HCT116 (cell line): Measurements from ENCODE around the gene CAPN5.

Experiments
- ATF3 ChIP-seq: IDR thresholded peaks from 2 replicates; pipeline ENCODE4 v1.6.1; 2012
- CEBPB ChIP-seq: IDR thresholded peaks from 2 replicates; pipeline ENCODE4 v1.6.1; 2012; ENCODE audit warnings: low read depth
- EGR1 ChIP-seq: IDR thresholded peaks from 2 replicates; pipeline ENCODE4 v1.6.1; 2012; ENCODE audit warnings: low read depth
- ELF1 ChIP-seq: IDR thresholded peaks from 2 replicates; pipeline ENCODE4 v1.6.1; 2012; ENCODE audit warnings: low read depth, borderline replicate concordance
- EZH2 ChIP-seq: fragments of 200-600 bp; sonication (generic); IDR thresholded peaks from 2 replicates; pipeline ENCODE4 v1.6.1; 2017; ENCODE audit warnings: antibody characterized with exemption, mixed run types
- MAX ChIP-seq: IDR thresholded peaks from 2 replicates; pipeline ENCODE4 v1.6.1; 2012
- POLR2A ChIP-seq: IDR thresholded peaks from 2 replicates; pipeline ENCODE4 v1.7.0; 2011; ENCODE audit warnings: borderline replicate concordance; ENCODE audit not compliant: insufficient read depth, insufficient read length; ENCODE audit errors: extremely low read depth
- POLR2AphosphoS5 ChIP-seq: IDR thresholded peaks from 2 replicates; pipeline ENCODE4 v1.6.1; 2011; ENCODE audit warnings: mild to moderate bottlenecking, low read depth, low read length, moderate library complexity
- RAD21 ChIP-seq: IDR thresholded peaks from 2 replicates; pipeline ENCODE4 v1.6.1; 2012; ENCODE audit warnings: low read depth, mild to moderate bottlenecking
- SP1 ChIP-seq: IDR thresholded peaks from 2 replicates; pipeline ENCODE4 v1.6.1; 2012; ENCODE audit warnings: low read depth
- YY1 ChIP-seq: IDR thresholded peaks from 2 replicates; pipeline ENCODE4 v1.6.1; 2011; ENCODE audit warnings: low read length, low read depth, moderate library complexity, mild to moderate bottlenecking; ENCODE audit not compliant: insufficient replicate concordance; ENCODE audit errors: extremely low read depth
- ZFX ChIP-seq: fragments of 450-650 bp; IDR thresholded peaks from 2 replicates; pipeline ENCODE4 v1.6.1; 2017
- TF ChIP-seq, protein P1 (sequence below), 3 experiments: fragments of 200-600 bp in 1 of 3; sonication (generic) in 1 of 3; IDR thresholded peaks in 2 of 3; conservative IDR thresholded peaks in 1 of 3; 2 replicates each; pipeline ENCODE4 v1.5.1; 2012 to 2017; ENCODE audit warnings: low read depth in 2 of 3, low read length in 2 of 3, antibody characterized with exemption in 1 of 3, borderline replicate concordance in 1 of 3, control low read depth in 1 of 3, mild to moderate bottlenecking in 1 of 3, mixed read lengths in 1 of 3, mixed run types in 1 of 3, moderate library complexity in 1 of 3; ENCODE audit not compliant: insufficient read depth in 1 of 3
- TF ChIP-seq, protein P2 (sequence below): IDR thresholded peaks from 2 replicates; pipeline ENCODE4 v1.6.1; 2012; ENCODE audit warnings: low read depth

GRCh38 chr11:77081381-77081851, 14.6 kb downstream of the CAPN5 start:
- TF ChIP-seq POLR2AphosphoS5 = no peak
- TF ChIP-seq ZFX = no peak
- TF ChIP-seq POLR2A = no peak
- TF ChIP-seq, protein P1, sequence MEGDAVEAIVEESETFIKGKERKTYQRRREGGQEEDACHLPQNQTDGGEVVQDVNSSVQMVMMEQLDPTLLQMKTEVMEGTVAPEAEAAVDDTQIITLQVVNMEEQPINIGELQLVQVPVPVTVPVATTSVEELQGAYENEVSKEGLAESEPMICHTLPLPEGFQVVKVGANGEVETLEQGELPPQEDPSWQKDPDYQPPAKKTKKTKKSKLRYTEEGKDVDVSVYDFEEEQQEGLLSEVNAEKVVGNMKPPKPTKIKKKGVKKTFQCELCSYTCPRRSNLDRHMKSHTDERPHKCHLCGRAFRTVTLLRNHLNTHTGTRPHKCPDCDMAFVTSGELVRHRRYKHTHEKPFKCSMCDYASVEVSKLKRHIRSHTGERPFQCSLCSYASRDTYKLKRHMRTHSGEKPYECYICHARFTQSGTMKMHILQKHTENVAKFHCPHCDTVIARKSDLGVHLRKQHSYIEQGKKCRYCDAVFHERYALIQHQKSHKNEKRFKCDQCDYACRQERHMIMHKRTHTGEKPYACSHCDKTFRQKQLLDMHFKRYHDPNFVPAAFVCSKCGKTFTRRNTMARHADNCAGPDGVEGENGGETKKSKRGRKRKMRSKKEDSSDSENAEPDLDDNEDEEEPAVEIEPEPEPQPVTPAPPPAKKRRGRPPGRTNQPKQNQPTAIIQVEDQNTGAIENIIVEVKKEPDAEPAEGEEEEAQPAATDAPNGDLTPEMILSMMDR (IDR thresholded peaks at IDR 0.05 in 2 of 3, conservative IDR thresholded peaks at IDR 0.05 in 1 of 3; ENCODE audit: borderline replicate concordance in 1 of 3, insufficient read depth in 1 of 3, low read depth in 2 of 3, low read length in 2 of 3) = no peak
- TF ChIP-seq SP1 = no peak
- TF ChIP-seq MAX = no peak
- TF ChIP-seq EZH2 = no peak
- no peak for TF ChIP-seq CEBPB
- no peak for TF ChIP-seq ATF3
- TF ChIP-seq YY1 = no peak
- TF ChIP-seq RAD21 = no peak
- TF ChIP-seq ELF1 = no peak
- no peak for TF ChIP-seq EGR1
- TF ChIP-seq, protein P2, sequence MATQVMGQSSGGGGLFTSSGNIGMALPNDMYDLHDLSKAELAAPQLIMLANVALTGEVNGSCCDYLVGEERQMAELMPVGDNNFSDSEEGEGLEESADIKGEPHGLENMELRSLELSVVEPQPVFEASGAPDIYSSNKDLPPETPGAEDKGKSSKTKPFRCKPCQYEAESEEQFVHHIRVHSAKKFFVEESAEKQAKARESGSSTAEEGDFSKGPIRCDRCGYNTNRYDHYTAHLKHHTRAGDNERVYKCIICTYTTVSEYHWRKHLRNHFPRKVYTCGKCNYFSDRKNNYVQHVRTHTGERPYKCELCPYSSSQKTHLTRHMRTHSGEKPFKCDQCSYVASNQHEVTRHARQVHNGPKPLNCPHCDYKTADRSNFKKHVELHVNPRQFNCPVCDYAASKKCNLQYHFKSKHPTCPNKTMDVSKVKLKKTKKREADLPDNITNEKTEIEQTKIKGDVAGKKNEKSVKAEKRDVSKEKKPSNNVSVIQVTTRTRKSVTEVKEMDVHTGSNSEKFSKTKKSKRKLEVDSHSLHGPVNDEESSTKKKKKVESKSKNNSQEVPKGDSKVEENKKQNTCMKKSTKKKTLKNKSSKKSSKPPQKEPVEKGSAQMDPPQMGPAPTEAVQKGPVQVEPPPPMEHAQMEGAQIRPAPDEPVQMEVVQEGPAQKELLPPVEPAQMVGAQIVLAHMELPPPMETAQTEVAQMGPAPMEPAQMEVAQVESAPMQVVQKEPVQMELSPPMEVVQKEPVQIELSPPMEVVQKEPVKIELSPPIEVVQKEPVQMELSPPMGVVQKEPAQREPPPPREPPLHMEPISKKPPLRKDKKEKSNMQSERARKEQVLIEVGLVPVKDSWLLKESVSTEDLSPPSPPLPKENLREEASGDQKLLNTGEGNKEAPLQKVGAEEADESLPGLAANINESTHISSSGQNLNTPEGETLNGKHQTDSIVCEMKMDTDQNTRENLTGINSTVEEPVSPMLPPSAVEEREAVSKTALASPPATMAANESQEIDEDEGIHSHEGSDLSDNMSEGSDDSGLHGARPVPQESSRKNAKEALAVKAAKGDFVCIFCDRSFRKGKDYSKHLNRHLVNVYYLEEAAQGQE = no peak
